Spleen (tissue), 11 donors: ENCODE data around the gene KLRC2. TPM values are rescaled to one million over a fixed set of nuclear protein-coding genes. Genes with fewer than 3 reads are reported as not detected.
"Not testable (repeated sequence)": the region's sequence is repeated elsewhere in the genome, so short reads cannot be mapped to it uniquely, and the experiment has no call there.

Experiments
- DNase-seq: peaks from one replicate; pipeline ENCODE4 v3.0.0-alpha.2; 2020
- H3K27ac ChIP-seq, 8 donors: fragments of 200-600 bp; sonication (generic) in 7 of 8; 1 replicate in 4 of 8; 2 replicates in 4 of 8; pipeline versions ENCODE4 v1.5.0 to v1.8.0; 2016 to 2021; ENCODE audit warnings: inconsistent platforms in 4 of 8, mild to moderate bottlenecking in 4 of 8, moderate library complexity in 1 of 8
- H3K27me3 ChIP-seq, 7 donors: fragments of 200-600 bp; sonication (generic) in 6 of 7; replicated peaks in 1 of 7; 1 replicate in 4 of 7; 2 replicates in 3 of 7; pipeline versions ENCODE4 v1.5.0 to v1.8.0; 2016 to 2021; ENCODE audit warnings: inconsistent platforms in 3 of 7, mild to moderate bottlenecking in 1 of 7
- H3K36me3 ChIP-seq, 6 donors: fragments of 200-600 bp; sonication (generic) in 5 of 6; 1 replicate in 4 of 6; 2 replicates in 2 of 6; pipeline versions ENCODE4 v1.5.0 to v1.8.0; 2016 to 2021; ENCODE audit warnings: inconsistent platforms in 2 of 6
- H3K4me1 ChIP-seq, 6 donors: fragments of 200-600 bp; sonication (generic) in 5 of 6; 1 replicate in 3 of 6; 2 replicates in 3 of 6; pipeline versions ENCODE4 v1.5.0 to v1.8.0; 2016 to 2021; ENCODE audit warnings: inconsistent platforms in 3 of 6
- H3K4me3 ChIP-seq, 8 donors: fragments of 200-600 bp; sonication (generic) in 7 of 8; 1 replicate in 4 of 8; 2 replicates in 4 of 8; pipeline versions ENCODE4 v1.5.0 to v1.8.0; 2016 to 2021; ENCODE audit warnings: inconsistent platforms in 4 of 8, mild to moderate bottlenecking in 4 of 8, moderate library complexity in 2 of 8
- H3K9me3 ChIP-seq, 8 donors: fragments of 200-600 bp; sonication (generic) in 7 of 8; 1 replicate in 4 of 8; 2 replicates in 4 of 8; pipeline versions ENCODE4 v1.5.0 to v1.8.0; 2016 to 2021; ENCODE audit warnings: inconsistent platforms in 4 of 8
- POLR2A ChIP-seq, 3 donors: fragments of 450-650 bp; IDR thresholded peaks; one replicate each; pipeline ENCODE4 v1.5.1; 2017; ENCODE audit warnings: antibody characterized with exemption in 3 of 3, mild to moderate bottlenecking in 1 of 3
- POLR2AphosphoS5 ChIP-seq, 3 donors: sonication (generic); formaldehyde crosslinking; IDR thresholded peaks; one replicate each; pipeline ENCODE4 v1.5.1; 2017; ENCODE audit warnings: antibody characterized with exemption in 3 of 3
- WGBS, 5 donors: extraction: QIAGEN DNeasy Blood & Tissue Kit in 3 of 5; methylation state at CpG; one replicate each; pipeline versions ENCODE4 v1.1.5 to v1.1.7; 2013 to 2018; 5-methylcytosine and 5-hydroxymethylcytosine counted together
- intact Hi-C: fragments of 100-400 bp; cut with DNase I; formaldehyde crosslinking; loops from one replicate; pipeline ENCODE4 v1.15.0; 2023; ENCODE audit warnings: low total_unique reads
- polyA plus RNA-seq, 3 donors: library from polyadenylated mRNA; stranded (reverse); fragments of 200-250 nt; gene quantifications; one replicate each; pipeline ENCODE4 v1.2.1, GENCODE V29; 2013
- total RNA-seq, 7 donors: library from RNA; depleted of rRNA in 3 of 7; stranded (reverse); fragments of >200 nt in 3 of 7; fragmentation: NEBNext Ultra II Directional in 4 of 7; extraction: Animal tissue kit (Norgen Biotek cat#: 25700) in 4 of 7; gene quantifications; one replicate each; pipeline versions ENCODE4 v1.1.0 to v1.2.1, GENCODE V29; 2016 to 2021
- TF ChIP-seq, protein P1 (sequence below), 11 experiments: fragments of 200-600 bp in 7 of 11; fragments of 450-650 bp in 4 of 11; sonication (generic) in 4 of 11; IDR thresholded peaks in 8 of 11; conservative IDR thresholded peaks in 3 of 11; 1 replicate in 7 of 11; 2 replicates in 4 of 11; pipeline versions ENCODE4 v1.4.0 to v1.8.0; 2016 to 2021; ENCODE audit warnings: antibody characterized with exemption in 11 of 11, inconsistent platforms in 4 of 11, mild to moderate bottlenecking in 1 of 11
- donor health status: healthy with polysubstance abuse.
- donor health status: DM: no; HTN: no; CAD: no; lungs with moderate emphysema.
- donor health status: DM: no; HTN: no; CAD: no.
- donor health status: Bipolar disorder and iron deficiency.
- donor health status: healthy.
- donor health status: DM: no; HTN: no; CAD: no.
- donor health status: DM: yes; HTN: yes; CAD: no.

The KLRC2 gene
- total and polyA plus RNA-seq, 10 donors = 1.4 to 20.8 (median 3.3) TPM

DNA sequence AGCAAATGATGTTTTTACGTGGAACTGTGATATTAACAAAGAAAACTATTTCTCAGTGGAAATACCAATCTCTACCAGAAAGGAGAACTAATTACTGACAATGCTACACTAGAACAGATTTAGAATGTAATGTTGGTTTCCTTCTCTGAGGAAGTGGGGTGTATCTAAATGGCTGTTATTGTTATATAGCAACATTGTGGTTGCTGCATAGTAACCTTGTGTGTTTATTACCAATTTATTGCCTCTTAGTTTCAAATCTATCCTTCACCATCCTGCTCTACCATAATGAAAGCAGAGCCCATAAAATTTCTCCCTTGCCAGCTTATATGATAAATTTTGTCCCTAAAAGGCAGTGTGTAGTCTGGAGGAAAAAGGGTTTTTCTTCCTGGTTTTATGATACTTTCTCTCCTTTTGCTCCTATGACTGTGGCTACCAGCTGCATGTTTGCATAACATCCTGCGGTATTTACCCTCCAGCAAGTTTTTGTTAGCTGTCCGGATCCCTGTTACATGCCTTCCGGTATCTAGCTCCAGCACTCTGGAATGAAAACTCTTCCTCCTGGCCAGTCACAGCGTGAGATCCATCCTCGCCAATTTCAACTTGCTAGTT, 40.3 kb downstream of the KLRC2 start:
- Histone ChIP-seq H3K36me3 (no peaks in the 10 kb centered on the region), H3K4me3 (peak overlapping the region in 1 of 8 donors; percentile 33), H3K27me3 (no peaks in the 10 kb centered on the region), H3K9me3 (no peaks in the 10 kb centered on the region), H3K27ac (peak overlapping the region in 7 of 8 donors; percentile 30 to 75 (median 45)), H3K4me1 (peaks cover 0 to 54% (median 21%) of the 10 kb centered on the region in 6 donors)
- intact Hi-C loops = no loop called here
- no peak for TF ChIP-seq POLR2A (IDR thresholded peaks at IDR 0.05)
- no peak for DNase-seq
- WGBS, 5 donors = 20 to 40% (median 30%) methylated on average over 6 of the region's 6 CpGs

DNA sequence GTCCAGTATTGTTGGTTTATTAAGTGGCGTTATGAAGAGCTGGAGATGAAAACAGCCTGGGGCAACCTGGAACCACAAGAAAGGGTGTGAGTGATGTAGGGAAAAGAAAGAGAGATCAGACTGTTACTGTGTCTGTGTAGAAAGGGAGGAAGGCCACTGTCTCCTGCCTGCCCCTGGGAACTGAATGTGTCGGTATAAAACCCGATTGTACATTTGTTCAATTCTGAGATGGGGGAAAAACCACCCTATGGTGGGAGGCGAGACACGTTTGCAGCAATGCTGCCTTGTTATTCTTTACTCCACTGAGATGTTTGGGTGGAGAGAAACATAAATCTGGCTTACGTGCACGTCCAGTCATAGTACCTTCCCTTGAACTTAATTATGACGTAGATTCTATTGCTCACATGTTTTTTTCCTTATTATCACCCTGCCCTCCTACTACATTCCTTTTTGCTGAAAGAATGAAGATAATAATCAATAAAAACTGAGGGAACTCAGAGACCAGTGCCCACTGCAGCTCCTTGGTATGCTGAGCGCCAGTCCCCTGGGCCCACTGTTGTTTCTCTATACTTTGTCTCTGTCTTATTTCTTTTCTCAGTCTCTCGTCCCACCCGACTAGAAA, 41.2 kb downstream of the KLRC2 start:
- H3K36me3 ChIP-seq, intact Hi-C loops, DNase-seq, H3K27me3 ChIP-seq, H3K9me3 ChIP-seq, H3K4me3 ChIP-seq: not testable (repeated sequence)
- peak in 1 of 3 donors; percentile 21 for TF ChIP-seq POLR2AphosphoS5 (IDR thresholded peaks at IDR 0.05)
- Histone ChIP-seq H3K27ac (peak overlapping the region in 7 of 8 donors; percentile 30 to 75 (median 45)), H3K4me1 (peaks cover 0 to 54% (median 21%) of the 10 kb centered on the region in 6 donors)
- 65 to 80% (median 74%) methylated on average over 11 of the region's 11 CpGs for WGBS, 5 donors

DNA sequence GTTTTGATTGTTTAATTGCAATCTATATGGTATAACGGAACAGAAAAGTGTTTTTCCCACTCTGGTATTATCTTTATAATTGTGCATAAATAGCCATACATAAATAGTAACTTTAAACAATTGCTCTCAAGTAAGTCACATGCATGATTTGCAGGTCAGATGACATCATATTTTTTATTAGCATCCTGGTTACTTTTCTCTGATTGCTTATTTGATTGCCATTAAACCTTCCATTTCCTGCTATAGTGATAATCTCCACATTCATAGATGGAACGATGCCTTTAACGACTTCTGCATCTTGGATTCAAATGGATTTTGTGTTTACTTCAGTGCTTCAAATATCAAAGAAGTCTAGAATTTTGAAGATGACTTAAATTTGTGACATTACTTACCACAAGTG, 42.5 kb downstream of the KLRC2 start:
- TF ChIP-seq POLR2A (IDR thresholded peaks at IDR 0.05) = no peak
- no peak for TF ChIP-seq POLR2AphosphoS5 (IDR thresholded peaks at IDR 0.05)
- TF ChIP-seq, protein P1, sequence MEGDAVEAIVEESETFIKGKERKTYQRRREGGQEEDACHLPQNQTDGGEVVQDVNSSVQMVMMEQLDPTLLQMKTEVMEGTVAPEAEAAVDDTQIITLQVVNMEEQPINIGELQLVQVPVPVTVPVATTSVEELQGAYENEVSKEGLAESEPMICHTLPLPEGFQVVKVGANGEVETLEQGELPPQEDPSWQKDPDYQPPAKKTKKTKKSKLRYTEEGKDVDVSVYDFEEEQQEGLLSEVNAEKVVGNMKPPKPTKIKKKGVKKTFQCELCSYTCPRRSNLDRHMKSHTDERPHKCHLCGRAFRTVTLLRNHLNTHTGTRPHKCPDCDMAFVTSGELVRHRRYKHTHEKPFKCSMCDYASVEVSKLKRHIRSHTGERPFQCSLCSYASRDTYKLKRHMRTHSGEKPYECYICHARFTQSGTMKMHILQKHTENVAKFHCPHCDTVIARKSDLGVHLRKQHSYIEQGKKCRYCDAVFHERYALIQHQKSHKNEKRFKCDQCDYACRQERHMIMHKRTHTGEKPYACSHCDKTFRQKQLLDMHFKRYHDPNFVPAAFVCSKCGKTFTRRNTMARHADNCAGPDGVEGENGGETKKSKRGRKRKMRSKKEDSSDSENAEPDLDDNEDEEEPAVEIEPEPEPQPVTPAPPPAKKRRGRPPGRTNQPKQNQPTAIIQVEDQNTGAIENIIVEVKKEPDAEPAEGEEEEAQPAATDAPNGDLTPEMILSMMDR (IDR thresholded peaks at IDR 0.05 in 8 of 11, conservative IDR thresholded peaks at IDR 0.05 in 3 of 11) = no peak
- intact Hi-C loops = no loop called here
- no peak overlapping the region for H3K4me3 ChIP-seq
- peaks cover 0 to 54% (median 21%) of the 10 kb centered on the region in 6 donors for H3K4me1 ChIP-seq
- 50 to 69% (median 50%) methylated on average over 3 of the region's 3 CpGs for WGBS, 5 donors
- no peaks in the 10 kb centered on the region for H3K9me3 ChIP-seq
- no peaks in the 10 kb centered on the region for H3K27me3 ChIP-seq
- peak overlapping the region in 4 of 8 donors; percentile 41 to 75 (median 54) for H3K27ac ChIP-seq
- DNase-seq = no peak
- no peaks in the 10 kb centered on the region for H3K36me3 ChIP-seq

DNA sequence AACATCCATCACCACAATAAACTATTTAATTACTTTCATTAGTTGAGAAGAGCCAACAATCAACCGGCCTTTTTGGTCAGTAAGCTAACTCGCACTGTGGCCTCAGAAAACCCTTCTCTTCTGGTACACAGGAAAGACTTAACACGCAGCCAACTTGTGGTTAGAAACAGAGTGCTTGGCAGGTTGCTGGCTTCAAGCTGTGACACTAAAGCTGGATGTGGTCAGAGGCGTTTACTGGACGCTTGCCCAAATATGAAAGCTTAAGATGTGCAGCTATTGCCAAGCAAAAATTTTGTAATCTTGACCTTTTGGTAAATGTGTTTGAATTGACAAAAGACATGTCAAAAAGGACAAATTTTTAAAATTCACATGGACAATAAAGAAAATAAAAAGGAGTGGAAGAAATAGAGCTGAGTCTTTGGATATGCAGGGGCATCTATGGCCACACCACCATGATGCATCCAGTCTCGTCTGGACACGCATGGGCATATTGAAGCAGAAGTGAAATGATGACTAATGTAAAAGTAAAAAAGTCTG, 43.3 kb downstream of the KLRC2 start:
- Histone ChIP-seq H3K4me3 (no peak overlapping the region), H3K4me1 (peaks cover 0 to 54% (median 21%) of the 10 kb centered on the region in 6 donors), H3K36me3 (no peaks in the 10 kb centered on the region), H3K27ac (peak overlapping the region in 6 of 8 donors; percentile 3 to 75 (median 43)), H3K27me3 (no peaks in the 10 kb centered on the region), H3K9me3 (no peaks in the 10 kb centered on the region)
- intact Hi-C loops = no loop called here
- DNase-seq = no peak
- TF ChIP-seq, protein P1 (IDR thresholded peaks at IDR 0.05 in 8 of 11, conservative IDR thresholded peaks at IDR 0.05 in 3 of 11) = no peak
- TF ChIP-seq POLR2A (IDR thresholded peaks at IDR 0.05) = no peak
- TF ChIP-seq POLR2AphosphoS5 (IDR thresholded peaks at IDR 0.05) = peak in 1 of 3 donors; percentile 72
- WGBS, 5 donors = 16 to 25% (median 24%) methylated on average over 7 of the region's 7 CpGs

DNA sequence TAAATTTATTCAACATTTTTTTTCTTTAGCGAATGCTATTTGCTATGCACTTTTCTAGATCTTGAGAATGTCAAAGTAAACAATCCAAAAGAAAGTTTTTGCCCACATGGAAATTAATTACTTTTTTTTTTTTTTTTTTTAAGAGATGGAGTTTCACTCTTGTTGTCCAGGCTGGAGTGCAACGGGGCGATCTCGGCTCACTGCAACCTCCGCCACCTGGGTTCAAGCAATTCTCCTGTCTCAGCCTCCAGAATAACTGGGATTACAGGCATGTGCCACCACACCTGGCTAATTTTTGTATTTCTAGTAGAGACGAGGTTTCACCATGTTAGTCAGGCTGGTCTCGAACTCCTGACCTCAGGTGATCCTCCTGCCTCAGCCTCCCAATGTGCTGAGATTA, 44.8 kb downstream of the KLRC2 start:
- Histone ChIP-seq H3K27ac (peak overlapping the region in 3 of 8 donors; percentile 42 to 75 (median 67)), H3K4me1 (peaks cover 0 to 44% (median 20%) of the 10 kb centered on the region in 6 donors)
- H3K9me3 ChIP-seq, H3K27me3 ChIP-seq, H3K4me3 ChIP-seq, intact Hi-C loops, H3K36me3 ChIP-seq, DNase-seq: not testable (repeated sequence)
- 81 to 94% (median 87%) methylated on average over 7 of the region's 7 CpGs for WGBS, 5 donors
